Testis (tissue), 2 donors: ENCODE data around the gene PRKN.

Experiments
- CTCF ChIP-seq, 3 experiments: fragments of 450-650 bp in 2 of 3; fragments of 200-600 bp in 1 of 3; sonication (generic) in 1 of 3; IDR thresholded peaks; one replicate each; pipeline ENCODE4 v1.5.1; 2016 to 2019; ENCODE audit warnings: antibody characterized with exemption in 3 of 3, mild to moderate bottlenecking in 2 of 3, moderate library complexity in 1 of 3
- POLR2A ChIP-seq: fragments of 450-650 bp; IDR thresholded peaks from one replicate; pipeline ENCODE4 v1.6.1; 2017; ENCODE audit warnings: antibody characterized with exemption, mild to moderate bottlenecking, moderate library complexity

DNA sequence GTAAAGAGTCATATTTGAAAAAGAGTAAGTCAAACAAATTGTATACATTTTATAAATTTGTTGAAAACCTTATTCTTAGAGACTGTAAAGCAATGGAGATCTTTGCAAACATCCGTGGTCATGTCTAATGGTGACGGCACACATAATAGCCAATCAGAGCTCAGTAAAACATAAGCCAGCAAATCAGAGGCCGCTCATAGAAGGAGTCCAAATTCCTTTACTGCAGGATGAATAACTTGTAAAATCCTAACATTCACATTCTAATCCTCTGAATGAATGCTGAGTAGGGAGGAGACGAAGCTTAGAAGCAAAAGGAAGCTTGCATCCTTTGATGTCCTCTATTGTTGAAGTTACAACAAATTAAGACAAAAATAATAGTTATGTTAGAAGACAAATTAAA lies 401.7 kb downstream of the PRKN start:
- no peak for TF ChIP-seq POLR2A
- no peak for TF ChIP-seq CTCF (IDR thresholded peaks at IDR 0.05)
